PFSK-1 (cell line): Measurements from ENCODE around the gene RALGPS1.

Source experiments
- FOXP2 ChIP-seq: optimal IDR thresholded peaks from 2 replicates; pipeline ENCODE3; 2011; ENCODE audit warnings: borderline replicate concordance, control low read depth, inconsistent platforms; ENCODE audit not compliant: insufficient read depth; ENCODE audit errors: extremely low read length, extremely low read depth
- POLR2AphosphoS5 ChIP-seq: IDR thresholded peaks from 2 replicates; pipeline ENCODE4 v1.6.1; 2012; ENCODE audit warnings: low read depth, mild to moderate bottlenecking, control low read depth, low read length, moderate library complexity
- REST ChIP-seq, 2 experiments: IDR thresholded peaks; 2 replicates each; pipeline versions ENCODE4 v1.6.1 to v1.8.0; 2011 to 2012; ENCODE audit warnings: low read depth in 2 of 2, low read length in 2 of 2, control low read depth in 1 of 2, inconsistent platforms in 1 of 2, mild to moderate bottlenecking in 1 of 2, moderate library complexity in 1 of 2; ENCODE audit not compliant: insufficient read depth in 1 of 2
- SIN3A ChIP-seq: IDR thresholded peaks from 2 replicates; pipeline ENCODE4 v1.6.1; 2012; ENCODE audit warnings: mild to moderate bottlenecking, low read length, moderate library complexity, borderline replicate concordance; ENCODE audit not compliant: insufficient read depth
- TAF1 ChIP-seq: IDR thresholded peaks from 2 replicates; pipeline ENCODE4 v1.6.1; 2012; ENCODE audit warnings: low read length, control low read depth, borderline replicate concordance; ENCODE audit not compliant: insufficient read depth

Gene RALGPS1

GRCh38 chr9:126991183-126991582, 76.6 kb downstream of the RALGPS1 start:
- no peak for TF ChIP-seq REST (IDR thresholded peaks at IDR 0.05; ENCODE audit: insufficient read depth in 1 of 2, low read depth in 2 of 2, low read length in 2 of 2)

GRCh38 chr9:126992427-126992826, 77.8 kb downstream of the RALGPS1 start:
- TF ChIP-seq FOXP2 (no peak), TAF1 (no peak), POLR2AphosphoS5 (no peak), SIN3A (no peak), REST (IDR thresholded peaks at IDR 0.05; ENCODE audit: insufficient read depth in 1 of 2, low read depth in 2 of 2, low read length in 2 of 2) (no peak)

- no peak for TF ChIP-seq POLR2AphosphoS5
- no peak for TF ChIP-seq REST (IDR thresholded peaks at IDR 0.05; ENCODE audit: insufficient read depth in 1 of 2, low read depth in 2 of 2, low read length in 2 of 2)
- TF ChIP-seq FOXP2 = no peak
- TF ChIP-seq SIN3A = no peak
- TF ChIP-seq TAF1 = no peak
Measured at GRCh38 chr9:126999315-127000068, 84.9 kb downstream of the RALGPS1 start.

- TF ChIP-seq FOXP2 = no peak
- TF ChIP-seq TAF1 = no peak
Measured at GRCh38 chr9:127004946-127005769, 90.6 kb downstream of the RALGPS1 start.

- TF ChIP-seq TAF1 (no peak), FOXP2 (no peak), SIN3A (no peak), REST (IDR thresholded peaks at IDR 0.05; ENCODE audit: insufficient read depth in 1 of 2, low read depth in 2 of 2, low read length in 2 of 2) (no peak), POLR2AphosphoS5 (no peak)
Measured at GRCh38 chr9:127005770-127006314, 91.3 kb downstream of the RALGPS1 start.
